ENCODE measurements around the gene NR2F1.

- peak in 1 of 2 donors; percentile 7 for TF ChIP-seq CTCF (IDR thresholded peaks at IDR 0.05; ENCODE audit: extremely low read depth in 1 of 2, insufficient read depth in 1 of 2, low read depth in 1 of 2, low read length in 2 of 2)
- TF ChIP-seq MAX (IDR thresholded peaks at IDR 0.05; ENCODE audit: insufficient read depth, insufficient read length), result no peak
- no peak for TF ChIP-seq EZH2 (IDR thresholded peaks at IDR 0.05; ENCODE audit: borderline replicate concordance, low read depth, low read length, severe bottlenecking)
- TF ChIP-seq POLR2AphosphoS5 (IDR thresholded peaks at IDR 0.05; ENCODE audit: insufficient read depth, low read depth, low read length), result peak; percentile 49
Observed at GRCh38 chr5:93578813-93579691, 4.0 kb upstream of the NR2F1 start.
